HepG2 (cell line): ENCODE results near the gene GNA12. TPM values are rescaled to one million over a fixed set of nuclear protein-coding genes. Genes with fewer than 3 reads are reported as not detected.

Source experiments
- ATAC-seq: fragments of 200-7000 bp; cut with Tn5 transposase; 3 replicates; pipeline ENCODE4 v1.9.1; 2020; ENCODE audit warnings: mild to moderate bottlenecking, moderate library complexity
- BruUV-seq: library from RNA; stranded (reverse); fragments of 400-500 nt; replicated peaks from 2 replicates; lab custom pipeline; 2021; lab: Mats Ljungman, UMichigan
- CTCF ChIA-PET: fragments of 300-600 bp; formaldehyde crosslinking; extraction: SDS; loops from one replicate; lab custom pipeline; 2021; ENCODE audit warnings: low total read pairs, inconsistent platforms, low intra/inter-chr PET ratio; lab: Yijun Ruan, JAX
- POLR2A ChIA-PET: fragments of 350-600 bp; sonication (Branson Sonifier 250); formaldehyde crosslinking; loops from one replicate; lab custom pipeline; 2020; ENCODE audit warnings: antibody characterized with exemption, inconsistent platforms; lab: Yijun Ruan, JAX
- DNase-seq: peaks from one replicate; pipeline ENCODE4 v3.0.0-alpha.2; 2015; ENCODE audit warnings: low spot score
- FAIRE-seq: peaks from 3 replicates; lab custom pipeline; 2011; peaks lifted over from hg19 to GRCh38; lab: Jason Lieb, UNC
- H2AFZ ChIP-seq: one replicate; pipeline ENCODE4 v1.6.1; 2011; ENCODE audit warnings: low read length, inconsistent platforms
- H3K27ac ChIP-seq: fragments of 300-600 bp; 3 replicates; pipeline ENCODE4 v1.8.0; 2011; ENCODE audit warnings: mixed run types, mild to moderate bottlenecking, mixed read lengths, low read length, inconsistent platforms; ENCODE audit not compliant: insufficient read depth; ENCODE audit errors: extremely low read length
- H3K27me3 ChIP-seq, 2 experiments: fragments of 200-600 bp in 1 of 2; 2 replicates in 1 of 2; 3 replicates in 1 of 2; pipeline versions ENCODE4 v1.6.0 to v1.8.0; 2011; ENCODE audit warnings: low read length in 2 of 2, mild to moderate bottlenecking in 2 of 2, moderate library complexity in 2 of 2, inconsistent platforms in 1 of 2; ENCODE audit not compliant: insufficient read depth in 2 of 2, control insufficient read depth in 1 of 2
- H3K36me3 ChIP-seq, 2 experiments: fragments of 200-600 bp in 1 of 2; replicated peaks in 1 of 2; 2 replicates in 1 of 2; 3 replicates in 1 of 2; pipeline versions ENCODE4 v1.5.1 to v1.8.0; 2011; ENCODE audit warnings: low read length in 2 of 2, inconsistent platforms in 1 of 2; ENCODE audit not compliant: insufficient read depth in 2 of 2, control insufficient read depth in 1 of 2
- H3K4me1 ChIP-seq: 2 replicates; pipeline ENCODE4 v1.5.1; 2012; ENCODE audit warnings: low read length, inconsistent platforms; ENCODE audit not compliant: insufficient read depth
- H3K4me2 ChIP-seq: 2 replicates; pipeline ENCODE4 v1.6.0; 2011; ENCODE audit warnings: low read depth, low read length, inconsistent platforms
- H3K4me3 ChIP-seq, 3 experiments: fragments of 200-600 bp in 1 of 3; sonication (generic), shearing (Covaris generic) in 1 of 3; replicated peaks in 1 of 3; 2 replicates each; pipeline ENCODE4 v1.5.1; 2011 to 2016; ENCODE audit warnings: low read length in 3 of 3, inconsistent platforms in 2 of 3, low read depth in 2 of 3, mild to moderate bottlenecking in 2 of 3, control low read depth in 1 of 3, mixed read lengths in 1 of 3; ENCODE audit not compliant: insufficient read depth in 1 of 3
- H3K79me2 ChIP-seq: one replicate; pipeline ENCODE4 v1.6.1; 2011; ENCODE audit warnings: low read length, inconsistent platforms; ENCODE audit not compliant: insufficient read depth
- H3K9ac ChIP-seq: 2 replicates; pipeline ENCODE4 v1.6.0; 2011; ENCODE audit warnings: mild to moderate bottlenecking, low read depth, low read length, inconsistent platforms; ENCODE audit not compliant: insufficient read depth
- H3K9me3 ChIP-seq: 2 replicates; pipeline ENCODE4 v1.5.1; 2012; ENCODE audit warnings: mild to moderate bottlenecking, low read length
- H4K20me1 ChIP-seq: 2 replicates; pipeline ENCODE4 v1.6.0; 2011; ENCODE audit warnings: inconsistent platforms, mild to moderate bottlenecking, low read length, moderate library complexity; ENCODE audit not compliant: insufficient read depth
- ATF7-NPFF ChIP-seq: sonication (generic); formaldehyde crosslinking; IDR thresholded peaks from 2 replicates; pipeline ENCODE4 v1.8.1; 2023; ENCODE audit warnings: mild to moderate bottlenecking, low read depth, missing genetic modification reagents, moderate library complexity
- HNRNPUL1 ChIP-seq: fragments of 200-400 bp; formaldehyde crosslinking; IDR thresholded peaks from 2 replicates; pipeline ENCODE4 v1.6.1; 2017; ENCODE audit warnings: low read depth, mild to moderate bottlenecking, low read length, moderate library complexity
- MAX ChIP-seq: IDR thresholded peaks from 2 replicates; pipeline ENCODE4 v1.6.1; 2012; ENCODE audit warnings: inconsistent platforms
- REXO4 ChIP-seq: sonication (generic); formaldehyde crosslinking; IDR thresholded peaks from 2 replicates; pipeline ENCODE4 v1.8.0; 2022; ENCODE audit warnings: missing genetic modification reagents, mild to moderate bottlenecking, borderline replicate concordance
- SIN3A ChIP-seq: IDR thresholded peaks from 2 replicates; pipeline ENCODE4 v1.6.1; 2011; ENCODE audit warnings: low read depth, mild to moderate bottlenecking, control low read depth, low read length, borderline replicate concordance
- SSRP1 ChIP-seq: IDR thresholded peaks from 2 replicates; pipeline ENCODE4 v1.6.1; 2016; ENCODE audit warnings: control low read depth
- TCF7 ChIP-seq: sonication (generic); IDR thresholded peaks from 2 replicates; pipeline ENCODE4 v1.6.1; 2016; ENCODE audit warnings: antibody characterized with exemption, low read depth
- XRCC5 ChIP-seq: fragments of 200-400 bp; formaldehyde crosslinking; optimal IDR thresholded peaks from 2 replicates; pipeline ENCODE3; 2017; ENCODE audit warnings: mild to moderate bottlenecking, low read length
- YEATS2 ChIP-seq: sonication (generic); formaldehyde crosslinking; IDR thresholded peaks from 2 replicates; pipeline ENCODE4 v1.4.0; 2020; ENCODE audit warnings: missing genetic modification reagents, borderline replicate concordance
- ZFP91 ChIP-seq: sonication (generic); formaldehyde crosslinking; IDR thresholded peaks from 2 replicates; pipeline ENCODE4 v1.9.0; 2022; ENCODE audit warnings: missing genetic modification reagents, mild to moderate bottlenecking, borderline replicate concordance
- ZNF547 ChIP-seq: sonication (generic); formaldehyde crosslinking; IDR thresholded peaks from 2 replicates; pipeline ENCODE4 v1.5.1; 2020; ENCODE audit warnings: mild to moderate bottlenecking, missing genetic modification reagents
- ZNF607 ChIP-seq: sonication (generic); formaldehyde crosslinking; IDR thresholded peaks from 2 replicates; pipeline ENCODE4 v1.5.1; 2020; ENCODE audit warnings: missing genetic modification reagents, mild to moderate bottlenecking, borderline replicate concordance
- ZNF687 ChIP-seq: sonication (generic); formaldehyde crosslinking; IDR thresholded peaks from 2 replicates; pipeline ENCODE4 v1.5.1; 2020; ENCODE audit warnings: mild to moderate bottlenecking, missing genetic modification reagents, moderate library complexity
- ZXDC ChIP-seq: sonication (generic); formaldehyde crosslinking; IDR thresholded peaks from 2 replicates; pipeline ENCODE4 v1.5.0; 2020; ENCODE audit warnings: mild to moderate bottlenecking, missing genetic modification reagents
- WGBS: methylation state at CpG from one replicate; pipeline ENCODE4 v1.1.6; 2017; ENCODE audit warnings: low lambda C conversion rate; 5-methylcytosine and 5-hydroxymethylcytosine counted together
- in situ Hi-C: cut with HindIII; loops from 2 replicates; pipeline ENCODE4 v1.10.0; 2017; ENCODE audit warnings: low pct_unique_long_range_greater_than_20kb; ENCODE audit not compliant: extremely low pct_ligation_motif_present
- intact Hi-C: fragments of 100-400 bp; cut with micrococcal nuclease; formaldehyde crosslinking; loops from one replicate; pipeline ENCODE4 v1.10.0; 2022; ENCODE audit not compliant: unreplicated experiment
- polyA plus RNA-seq, 8 experiments: library from polyadenylated mRNA; depleted of rRNA in 3 of 8; stranded (reverse) in 7 of 8; unstranded in 1 of 8; fragments of >200 nt; fragmentation: Illumina TruSeq in 4 of 8; extraction: Trizol in 4 of 8; gene quantifications; 2 replicates each; pipeline versions ENCODE4 v1.2.1 to v1.2.3, GENCODE V29; 2011 to 2016; ENCODE audit warnings: low read depth in 4 of 8, missing spikeins in 1 of 8, mixed read lengths in 1 of 8; ENCODE audit not compliant: insufficient read depth in 1 of 8
- total RNA-seq, 5 experiments: library from RNA; depleted of rRNA; stranded (reverse); fragments of >200 nt; fragmentation: Illumina TruSeq; extraction: Trizol; gene quantifications; 2 replicates each; pipeline ENCODE4 v1.2.3, GENCODE V29; 2016; ENCODE audit warnings: low read depth in 1 of 5

GNA12 gene
- total and polyA plus RNA-seq, 2 of the 13 experiments (the other 11 are each of a cell fraction or from before 2014, with no cell fraction given): 16.2 to 50.9 TPM

GRCh38 chr7:2760098-2760889 is 83.8 kb downstream of the GNA12 start:
- Histone ChIP-seq H2AFZ (no peak overlapping the region), H3K4me1 (peaks cover 38% of the 10 kb centered on the region), H4K20me1 (no peaks in the 10 kb centered on the region), H3K4me3 (peak overlapping the region in 1 of 3 experiments; percentile 1; a peak in 1 of 6 replicates), H3K9me3 (no peaks in the 10 kb centered on the region), H3K36me3 (peaks cover 7 to 14% of the 10 kb centered on the region in 2 experiments; a peak in 4 of 5 replicates), H3K27ac (no peak overlapping the region), H3K27me3 (no peaks in the 10 kb centered on the region), H3K79me2 (peaks cover 4% of the 10 kb centered on the region), H3K4me2 (peak overlapping the region; percentile 8; the same call in 1 of the 2 replicates), H3K9ac (no peak overlapping the region)
- in situ Hi-C loops: no loop called here
- peak; percentile 86 for ATAC-seq
- ChIA-PET CTCF (no interaction called here), POLR2A (interaction anchor here (0.7 to 1.7 kb wide), 4 partner anchors 10 to 102 kb away, joined by 3 to 12 read pairs (median 4); no protein-coding TSS in a partner anchor)
- intact Hi-C loops: no loop called here
- no TSS peak for BruUV-seq
- FAIRE-seq: peak; percentile 77
- WGBS: 66% methylated on average over 14 of the region's 22 CpGs
- DNase-seq: peak; percentile 46
- TF ChIP-seq YEATS2 (CRISPR knock-in tag) (no peak), SIN3A (no peak), MAX (0 out of 2 replicates have a peak, but pooled peaks have one; percentile 17), ZNF607 (CRISPR knock-in tag) (no peak), HNRNPUL1 (no peak), REXO4 (no peak), ZNF687 (CRISPR knock-in tag) (peak; percentile 57), ZXDC (0 out of 2 replicates have a peak, but pooled peaks have one; percentile 35), SSRP1 (CRISPR knock-in tag) (no peak), ZNF547 (no peak), TCF7 (0 out of 2 replicates have a peak, but pooled peaks have one; percentile 6), XRCC5 (no peak), ZFP91 (CRISPR knock-in tag) (peak; percentile 80), ATF7-NPFF (CRISPR knock-in tag) (no peak)
